Endothelial cell of umbilical vein (primary cell): ENCODE results near the gene RFC5. TPM values are rescaled to one million over a fixed set of nuclear protein-coding genes. Genes with fewer than 3 reads are reported as not detected.

Source experiments
- BruUV-seq: library from RNA; stranded (reverse); fragments of 400-500 nt; replicated peaks from 2 replicates; lab custom pipeline; 2021; lab: Mats Ljungman, UMichigan
- CTCF ChIA-PET: fragments of 300-600, 350-600 bp; sonication (Branson Sonifier 250); formaldehyde crosslinking; loops from one replicate; lab custom pipeline; 2021; ENCODE audit warnings: antibody characterized with exemption, inconsistent platforms; lab: Charles Lee
- POLR2A ChIA-PET: fragments of 300-600, 350-600 bp; sonication (Branson Sonifier 250); formaldehyde crosslinking; loops from one replicate; lab custom pipeline; 2021; ENCODE audit warnings: antibody characterized with exemption, inconsistent platforms; lab: Charles Lee
- DNase-seq: peaks from one replicate; pipeline ENCODE4 v3.0.0-alpha.2; 2011; ENCODE audit warnings: low read depth, low spot score
- FAIRE-seq: peaks from 2 replicates; lab custom pipeline; 2011; peaks lifted over from hg19 to GRCh38; lab: Jason Lieb, UNC
- H2AFZ ChIP-seq: 2 replicates; pipeline ENCODE4 v1.6.0; 2012; ENCODE audit warnings: low read depth, low read length, control low read depth, inconsistent platforms
- H3K27ac ChIP-seq: 2 replicates; pipeline ENCODE4 v1.5.1; 2011; ENCODE audit warnings: low read depth, mild to moderate bottlenecking, control low read depth, low read length, moderate library complexity; ENCODE audit not compliant: insufficient read depth
- H3K27me3 ChIP-seq, 2 experiments: 2 replicates each; pipeline versions ENCODE4 v1.6.0 to v1.6.1; 2011; ENCODE audit warnings: low read length in 2 of 2, mixed read lengths in 1 of 2; ENCODE audit not compliant: control insufficient read depth in 2 of 2, insufficient read depth in 2 of 2
- H3K36me3 ChIP-seq, 2 experiments: 2 replicates in 1 of 2; 3 replicates in 1 of 2; pipeline ENCODE4 v1.5.1; 2011; ENCODE audit warnings: low read length in 2 of 2, mild to moderate bottlenecking in 1 of 2, moderate library complexity in 1 of 2; ENCODE audit not compliant: control insufficient read depth in 2 of 2, insufficient read depth in 2 of 2; ENCODE audit errors: extremely low read depth in 1 of 2
- H3K4me1 ChIP-seq: 3 replicates; pipeline ENCODE4 v1.5.1; 2011; ENCODE audit warnings: mild to moderate bottlenecking, low read length; ENCODE audit not compliant: control insufficient read depth, insufficient read depth; ENCODE audit errors: extremely low read depth
- H3K4me2 ChIP-seq: 2 replicates; pipeline ENCODE4 v1.6.1; 2011; ENCODE audit warnings: low read length, control low read depth, mixed read lengths; ENCODE audit not compliant: insufficient read depth
- H3K4me3 ChIP-seq, 3 experiments: fragments of 200-600 bp in 1 of 3; sonication (generic), shearing (Covaris generic) in 1 of 3; replicated peaks in 1 of 3; 2 replicates each; pipeline ENCODE4 v1.5.1; 2011 to 2016; ENCODE audit warnings: control low read depth in 3 of 3, low read length in 3 of 3, mild to moderate bottlenecking in 2 of 3, inconsistent platforms in 1 of 3, low read depth in 1 of 3, moderate library complexity in 1 of 3; ENCODE audit not compliant: insufficient read depth in 1 of 3
- H3K79me2 ChIP-seq: 2 replicates; pipeline ENCODE4 v1.6.0; 2012; ENCODE audit warnings: low read length, inconsistent platforms; ENCODE audit not compliant: control insufficient read depth, insufficient read depth
- H3K9ac ChIP-seq: replicated peaks from 2 replicates; pipeline ENCODE3; 2011; ENCODE audit warnings: low read length, control low read depth; ENCODE audit not compliant: insufficient read depth; ENCODE audit errors: extremely low read depth
- H3K9me1 ChIP-seq: replicated peaks from 3 replicates; pipeline ENCODE4 v1.6.0; 2011; ENCODE audit warnings: mild to moderate bottlenecking, low read length; ENCODE audit not compliant: control insufficient read depth, insufficient read depth; ENCODE audit errors: extremely low read depth
- H3K9me3 ChIP-seq: replicated peaks from 2 replicates; pipeline ENCODE4 v1.5.1; 2012; ENCODE audit warnings: low read length, inconsistent platforms; ENCODE audit not compliant: control insufficient read depth, insufficient read depth
- H4K20me1 ChIP-seq: replicated peaks from 2 replicates; pipeline ENCODE3; 2011; ENCODE audit warnings: mild to moderate bottlenecking, low read length; ENCODE audit not compliant: control insufficient read depth, insufficient read depth; ENCODE audit errors: extremely low read depth
- EZH2 ChIP-seq: IDR thresholded peaks from 2 replicates; pipeline ENCODE4 v1.6.1; 2012; ENCODE audit warnings: borderline replicate concordance, low read depth, mild to moderate bottlenecking, moderate library complexity, low read length, inconsistent platforms; ENCODE audit not compliant: severe bottlenecking
- FOS ChIP-seq: IDR thresholded peaks from 2 replicates; pipeline ENCODE4 v1.6.1; 2011; ENCODE audit warnings: mild to moderate bottlenecking, low read length, moderate library complexity, borderline replicate concordance; ENCODE audit not compliant: insufficient read depth
- GATA2 ChIP-seq: IDR thresholded peaks from 2 replicates; pipeline ENCODE4 v1.7.0; 2011; ENCODE audit warnings: low read depth, mild to moderate bottlenecking, moderate library complexity, mixed read lengths, low read length; ENCODE audit not compliant: insufficient read length, insufficient read depth
- JUN ChIP-seq: IDR thresholded peaks from 2 replicates; pipeline ENCODE4 v1.6.1; 2011; ENCODE audit warnings: borderline replicate concordance, low read depth; ENCODE audit not compliant: insufficient read length, insufficient read depth
- MYC ChIP-seq: IDR thresholded peaks from one replicate; pipeline ENCODE4 v1.6.1; 2011; ENCODE audit warnings: mild to moderate bottlenecking, low read depth, low read length
- POLR2A ChIP-seq: IDR thresholded peaks from 2 replicates; pipeline ENCODE4 v1.6.1; 2012; ENCODE audit warnings: low read depth, mild to moderate bottlenecking, control low read depth, low read length
- POLR2AphosphoS5 ChIP-seq: IDR thresholded peaks from 2 replicates; pipeline ENCODE4 v1.6.1; 2012; ENCODE audit warnings: low read depth, mild to moderate bottlenecking, control low read depth, low read length, moderate library complexity; ENCODE audit not compliant: insufficient read depth
- dilution Hi-C: fragments of 300-500 bp; cut with MboI; formaldehyde crosslinking; loops from one replicate; pipeline ENCODE4 v1.15.0; 2019; ENCODE audit warnings: low sequenced_read_pairs; ENCODE audit not compliant: extremely low pct_ligation_motif_present
- intact Hi-C: fragments of 100-400 bp; cut with micrococcal nuclease; formaldehyde crosslinking; loops from one replicate; pipeline ENCODE4 v1.10.0; 2022
- polyA plus RNA-seq, 4 experiments: library from polyadenylated mRNA; depleted of rRNA in 3 of 4; stranded (reverse) in 3 of 4; unstranded in 1 of 4; fragments of >200 nt; gene quantifications; 2 replicates each; pipeline versions ENCODE4 v1.2.1 to v1.2.3, GENCODE V29; 2011 to 2012; ENCODE audit warnings: missing spikeins in 1 of 4
- total RNA-seq: library from RNA; stranded (reverse); gene quantifications from 2 replicates; pipeline ENCODE4 v1.2.3, GENCODE V29; 2021
- TF ChIP-seq, protein P1 (sequence below): IDR thresholded peaks from 2 replicates; pipeline ENCODE4 v1.6.1; 2011; ENCODE audit not compliant: insufficient read depth, insufficient read length
- TF ChIP-seq, protein P2 (sequence below), 2 donors: IDR thresholded peaks; 1 replicate in 1 of 2; 2 replicates in 1 of 2; pipeline ENCODE4 v1.5.1; 2011; ENCODE audit warnings: low read length in 2 of 2, mild to moderate bottlenecking in 2 of 2, moderate library complexity in 2 of 2, control low read depth in 1 of 2, inconsistent platforms in 1 of 2, low read depth in 1 of 2; ENCODE audit not compliant: insufficient read depth in 1 of 2; ENCODE audit errors: extremely low read depth in 1 of 2

RFC5 gene
- total and polyA plus RNA-seq, 2 donors (not counting 3 experiments of a cell fraction or from before 2014, with no cell fraction given): 18.1 to 23.3 TPM

DNA sequence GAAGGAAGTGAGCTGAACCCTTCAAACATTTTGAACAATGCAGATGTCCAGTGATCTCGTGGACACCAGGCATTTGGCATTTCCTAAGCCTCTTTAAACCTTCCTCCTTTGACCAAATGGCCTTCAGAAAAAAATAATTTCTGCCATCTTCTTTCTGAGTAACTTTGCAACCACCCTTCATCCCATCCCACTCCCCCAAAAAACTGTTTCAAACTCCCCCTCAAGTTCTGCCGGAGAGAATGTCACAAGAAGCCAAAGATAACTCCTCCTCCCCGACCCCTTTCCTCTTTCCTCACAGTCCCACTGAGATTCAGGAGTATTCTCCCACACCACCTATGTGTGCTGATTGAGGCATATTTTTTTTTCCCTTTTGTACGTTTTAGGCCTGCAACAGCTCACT lies 49.5 kb upstream of the RFC5 start:
- H3K27ac ChIP-seq: no peak overlapping the region
- no peaks in the 10 kb centered on the region for H3K79me2 ChIP-seq
- TF ChIP-seq GATA2: no peak
- no peak for TF ChIP-seq EZH2
- TF ChIP-seq JUN: no peak
- TF ChIP-seq MYC: no peak
- no peak for TF ChIP-seq POLR2AphosphoS5
- TF ChIP-seq, protein P1, sequence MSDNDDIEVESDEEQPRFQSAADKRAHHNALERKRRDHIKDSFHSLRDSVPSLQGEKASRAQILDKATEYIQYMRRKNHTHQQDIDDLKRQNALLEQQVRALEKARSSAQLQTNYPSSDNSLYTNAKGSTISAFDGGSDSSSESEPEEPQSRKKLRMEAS: no peak
- TF ChIP-seq, protein P2, sequence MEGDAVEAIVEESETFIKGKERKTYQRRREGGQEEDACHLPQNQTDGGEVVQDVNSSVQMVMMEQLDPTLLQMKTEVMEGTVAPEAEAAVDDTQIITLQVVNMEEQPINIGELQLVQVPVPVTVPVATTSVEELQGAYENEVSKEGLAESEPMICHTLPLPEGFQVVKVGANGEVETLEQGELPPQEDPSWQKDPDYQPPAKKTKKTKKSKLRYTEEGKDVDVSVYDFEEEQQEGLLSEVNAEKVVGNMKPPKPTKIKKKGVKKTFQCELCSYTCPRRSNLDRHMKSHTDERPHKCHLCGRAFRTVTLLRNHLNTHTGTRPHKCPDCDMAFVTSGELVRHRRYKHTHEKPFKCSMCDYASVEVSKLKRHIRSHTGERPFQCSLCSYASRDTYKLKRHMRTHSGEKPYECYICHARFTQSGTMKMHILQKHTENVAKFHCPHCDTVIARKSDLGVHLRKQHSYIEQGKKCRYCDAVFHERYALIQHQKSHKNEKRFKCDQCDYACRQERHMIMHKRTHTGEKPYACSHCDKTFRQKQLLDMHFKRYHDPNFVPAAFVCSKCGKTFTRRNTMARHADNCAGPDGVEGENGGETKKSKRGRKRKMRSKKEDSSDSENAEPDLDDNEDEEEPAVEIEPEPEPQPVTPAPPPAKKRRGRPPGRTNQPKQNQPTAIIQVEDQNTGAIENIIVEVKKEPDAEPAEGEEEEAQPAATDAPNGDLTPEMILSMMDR (IDR thresholded peaks at IDR 0.05; ENCODE audit: extremely low read depth in 1 of 2, insufficient read depth in 1 of 2, low read depth in 1 of 2, low read length in 2 of 2): no peak
- no peak for TF ChIP-seq POLR2A
- no peak for TF ChIP-seq FOS
- dilution Hi-C loops (no loop called here), intact Hi-C loops (no loop called here)
- no peak for DNase-seq
- CTCF ChIA-PET: no interaction called here
- H2AFZ ChIP-seq: no peak overlapping the region
- H3K27me3 ChIP-seq: peaks cover 17 to 20% of the 10 kb centered on the region in 2 experiments
- H3K9ac ChIP-seq: no peak overlapping the region
- no peak for FAIRE-seq
- no peak overlapping the region for H3K4me3 ChIP-seq
- no peaks in the 10 kb centered on the region for H3K9me1 ChIP-seq
- no peaks in the 10 kb centered on the region for H3K4me1 ChIP-seq
- H4K20me1 ChIP-seq: no peaks in the 10 kb centered on the region
- no peaks in the 10 kb centered on the region for H3K9me3 ChIP-seq
- POLR2A ChIA-PET: no interaction called here
- BruUV-seq: no TSS peak
- no peaks in the 10 kb centered on the region for H3K36me3 ChIP-seq
- H3K4me2 ChIP-seq: no peak overlapping the region
